GM06990 (cell line): ENCODE data around the gene KCNA10.

Experiments
- DNase-seq: peaks from one replicate; pipeline ENCODE4 v3.0.0-alpha.2; 2011; ENCODE audit not compliant: insufficient read length; ENCODE audit errors: extremely low read depth
- H3K27me3 ChIP-seq: replicated peaks from 2 replicates; pipeline ENCODE4 v1.6.0; 2011; ENCODE audit warnings: low read length; ENCODE audit not compliant: control insufficient read depth, insufficient read depth
- H3K36me3 ChIP-seq: 2 replicates; pipeline ENCODE4 v1.5.1; 2011; ENCODE audit warnings: low read length; ENCODE audit not compliant: control insufficient read depth, insufficient read depth
- H3K4me3 ChIP-seq: replicated peaks from 2 replicates; pipeline ENCODE4 v1.5.1; 2011; ENCODE audit warnings: low read depth, mild to moderate bottlenecking, control low read depth, low read length
- CTCF ChIP-seq: IDR thresholded peaks from 2 replicates; pipeline ENCODE4 v1.5.1; 2011; ENCODE audit warnings: low read length, control low read depth, mild to moderate bottlenecking, inconsistent platforms; ENCODE audit not compliant: insufficient read depth, poor library complexity, severe bottlenecking

Gene KCNA10

GRCh38 chr1:110501488-110502132 is 17.4 kb downstream of the KCNA10 start:
- H3K36me3 ChIP-seq = no peaks in the 10 kb centered on the region
- no peak for DNase-seq
- H3K27me3 ChIP-seq = no peaks in the 10 kb centered on the region; the same call in none of the 2 replicates
- no peak for TF ChIP-seq CTCF
- no peak overlapping the region for H3K4me3 ChIP-seq

GRCh38 chr1:110498270-110498669 is 20.7 kb downstream of the KCNA10 start:
- no peak for TF ChIP-seq CTCF
- no peak for DNase-seq
- H3K4me3 ChIP-seq = no peak overlapping the region
- no peaks in the 10 kb centered on the region; the same call in none of the 2 replicates for H3K27me3 ChIP-seq
- H3K36me3 ChIP-seq = no peaks in the 10 kb centered on the region

GRCh38 chr1:110495926-110496600 is 22.9 kb downstream of the KCNA10 start:
- no peak for DNase-seq
- Histone ChIP-seq H3K4me3 (no peak overlapping the region), H3K27me3 (no peaks in the 10 kb centered on the region; the same call in 1 of the 2 replicates), H3K36me3 (no peaks in the 10 kb centered on the region)
- peak; percentile 86 for TF ChIP-seq CTCF

- H3K4me3 ChIP-seq = no peak overlapping the region
These were observed 24.2 kb downstream of the KCNA10 start for GRCh38 chr1:110494522-110495406.

GRCh38 chr1:110494036-110494435 is 24.9 kb downstream of the KCNA10 start:
- no peak overlapping the region for H3K4me3 ChIP-seq
- no peak for TF ChIP-seq CTCF
- no peak for DNase-seq
- H3K36me3 ChIP-seq = no peaks in the 10 kb centered on the region
- H3K27me3 ChIP-seq = no peaks in the 10 kb centered on the region; the same call in 1 of the 2 replicates

More at GRCh38 chr1:110494522-110495406, 24.2 kb downstream of the KCNA10 start:
- no peak for TF ChIP-seq CTCF
- DNase-seq = no peak
- Histone ChIP-seq H3K36me3 (no peaks in the 10 kb centered on the region), H3K27me3 (no peaks in the 10 kb centered on the region; the same call in 1 of the 2 replicates)
